Measurements from ENCODE around the gene KIF12. TPM values are rescaled to one million over a fixed set of nuclear protein-coding genes. Genes with fewer than 3 reads are reported as not detected.

KIF12 gene
- total and polyA plus RNA-seq, 5 experiments from 2014 or later = not detected

DNA sequence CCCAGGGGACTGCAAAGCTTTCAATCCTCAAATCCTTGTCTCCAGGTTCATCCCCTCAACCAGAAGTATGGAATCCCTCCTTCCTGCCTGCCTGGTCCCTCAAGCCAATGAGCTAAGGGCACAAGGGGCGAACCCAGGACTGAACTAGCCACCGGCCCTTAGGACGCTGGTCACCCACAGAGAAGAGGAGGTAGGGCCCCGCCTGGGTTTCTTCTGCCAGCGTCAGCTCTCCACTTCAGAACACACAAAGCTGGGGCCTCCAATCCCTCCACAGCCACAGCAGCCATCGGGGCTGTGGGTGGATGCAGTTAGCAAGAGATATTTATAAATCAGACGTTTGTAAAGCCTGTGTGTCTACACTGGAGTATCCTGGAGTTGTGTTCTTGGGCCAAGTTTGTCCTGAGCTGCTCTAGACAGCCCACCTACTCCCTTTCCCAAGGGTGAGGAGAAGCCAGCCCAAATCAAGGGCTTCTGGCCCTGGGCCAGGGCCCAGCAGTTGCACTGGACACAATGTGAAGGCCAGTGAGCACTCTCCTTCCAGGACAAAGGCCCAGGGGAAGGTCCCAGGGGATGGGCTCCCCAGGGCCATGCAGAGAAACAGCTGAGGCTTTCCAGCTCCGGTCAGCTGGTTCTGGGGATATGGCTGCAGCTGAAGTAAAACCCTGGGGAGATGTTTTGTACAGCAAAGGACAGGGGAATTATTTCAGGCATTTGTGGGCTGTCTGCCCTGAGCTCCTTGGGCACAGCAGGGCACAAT, 39.9 kb downstream of the KIF12 start:
- Mint-ChIP-seq H3K27me3 (peaks cover 13 to 26% (median 22%) of the 10 kb centered on the region in 5 donors), H3K9me3 (no peaks in the 10 kb centered on the region), H3K4me1 (peaks cover 0 to 8% (median 0%) of the 10 kb centered on the region in 4 donors), H3K4me3 (no peak overlapping the region), H3K27ac (no peak overlapping the region), H3K36me3 (no peaks in the 10 kb centered on the region)
- DNase-seq (no peak), ATAC-seq (no peak)
- POLR2A ChIA-PET = no interaction called here

GRCh38 chr9:114058688-114059046, 40.4 kb downstream of the KIF12 start:
- no peak for ATAC-seq
- Mint-ChIP-seq H3K36me3 (no peaks in the 10 kb centered on the region), H3K27me3 (peaks cover 9 to 25% (median 18%) of the 10 kb centered on the region in 5 donors), H3K4me1 (peaks cover 0 to 8% (median 0%) of the 10 kb centered on the region in 4 donors), H3K4me3 (no peak overlapping the region), H3K27ac (no peak overlapping the region), H3K9me3 (no peaks in the 10 kb centered on the region)
- DNase-seq = no peak
- POLR2A ChIA-PET = no interaction called here

DNA sequence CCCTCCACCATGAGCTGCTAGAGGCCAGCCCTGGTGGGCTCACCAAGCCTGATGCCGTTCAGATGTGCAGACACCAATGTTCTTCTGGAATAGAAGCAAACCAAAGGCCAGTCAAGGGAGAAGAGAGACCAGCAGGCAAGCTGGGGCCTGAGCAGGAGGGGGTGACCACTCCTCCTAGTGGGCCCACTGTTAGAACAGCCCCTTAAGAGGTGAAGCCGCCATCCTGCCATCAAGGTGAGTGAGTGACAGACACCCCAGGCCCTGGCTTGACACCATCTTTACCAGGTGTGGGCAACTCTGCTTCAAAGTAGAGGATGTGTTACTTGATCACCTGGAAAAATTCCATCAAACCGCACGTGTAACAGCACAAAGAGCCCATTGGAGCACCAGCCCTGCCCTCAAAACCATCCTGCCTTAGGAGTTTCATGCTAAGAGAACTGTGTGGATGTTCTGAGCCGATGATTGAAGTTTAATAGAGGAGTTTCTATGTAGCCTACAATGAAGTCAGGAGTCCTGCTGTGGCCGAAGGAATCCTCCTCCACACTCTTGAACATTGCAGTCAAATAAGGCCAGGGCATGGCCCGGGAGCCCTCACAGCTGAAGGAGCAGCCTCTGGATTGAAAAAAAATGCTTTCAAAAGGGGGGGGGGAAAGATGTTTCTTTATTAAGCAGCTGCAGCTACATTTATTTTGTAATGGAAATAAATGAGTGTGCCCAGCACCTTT, 41.8 kb downstream of the KIF12 start:
- POLR2A ChIA-PET = no interaction called here
- Mint-ChIP-seq H3K9me3 (no peaks in the 10 kb centered on the region), H3K4me1 (peaks cover 0 to 8% (median 0%) of the 10 kb centered on the region in 4 donors), H3K36me3 (no peaks in the 10 kb centered on the region), H3K4me3 (no peak overlapping the region), H3K27ac (no peak overlapping the region), H3K27me3 (peaks cover 2 to 14% (median 6%) of the 10 kb centered on the region in 5 donors)
- DNase-seq (no peak), ATAC-seq (no peak)

- H3K9me3 Mint-ChIP-seq = no peaks in the 10 kb centered on the region
- no peak for ATAC-seq
- H3K4me1 Mint-ChIP-seq = peaks cover 0 to 4% (median 0%) of the 10 kb centered on the region in 4 donors
- H3K27ac Mint-ChIP-seq = no peak overlapping the region
- POLR2A ChIA-PET = no interaction called here
- DNase-seq = no peak
- H3K4me3 Mint-ChIP-seq = no peak overlapping the region
- no peaks in the 10 kb centered on the region for H3K36me3 Mint-ChIP-seq
- H3K27me3 Mint-ChIP-seq = peaks cover 0 to 7% (median 0%) of the 10 kb centered on the region in 5 donors
Observed at GRCh38 chr9:114056527-114056926, 42.6 kb downstream of the KIF12 start.

DNA sequence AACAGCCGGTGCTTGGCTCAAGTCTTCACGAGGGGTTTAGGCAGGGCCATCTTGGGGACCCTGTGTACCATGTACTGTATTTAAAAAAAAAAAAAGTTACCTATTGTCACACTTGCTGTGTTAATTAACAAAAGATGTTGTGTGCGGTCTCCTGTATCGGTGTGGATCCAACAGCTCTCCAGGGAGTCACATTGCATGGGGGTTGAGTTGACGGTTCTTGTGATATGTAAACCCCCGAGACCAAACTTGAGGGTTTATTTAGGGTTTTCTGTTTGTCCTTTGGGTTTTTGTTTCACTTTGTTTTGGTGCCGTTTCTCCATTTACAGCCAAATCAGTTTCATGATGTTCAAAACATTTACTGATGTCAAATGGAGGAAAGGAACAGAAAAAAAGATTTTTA, 43.2 kb downstream of the KIF12 start:
- H3K4me3 Mint-ChIP-seq = no peak overlapping the region
- no peak for DNase-seq
- H3K9me3 Mint-ChIP-seq = no peaks in the 10 kb centered on the region
- no peak overlapping the region for H3K27ac Mint-ChIP-seq
- no peaks in the 10 kb centered on the region for H3K36me3 Mint-ChIP-seq
- POLR2A ChIA-PET = no interaction called here
- peaks cover 0 to 4% (median 0%) of the 10 kb centered on the region in 4 donors for H3K4me1 Mint-ChIP-seq
- ATAC-seq = no peak
- H3K27me3 Mint-ChIP-seq = peaks cover 0 to 2% (median 0%) of the 10 kb centered on the region in 5 donors

DNA sequence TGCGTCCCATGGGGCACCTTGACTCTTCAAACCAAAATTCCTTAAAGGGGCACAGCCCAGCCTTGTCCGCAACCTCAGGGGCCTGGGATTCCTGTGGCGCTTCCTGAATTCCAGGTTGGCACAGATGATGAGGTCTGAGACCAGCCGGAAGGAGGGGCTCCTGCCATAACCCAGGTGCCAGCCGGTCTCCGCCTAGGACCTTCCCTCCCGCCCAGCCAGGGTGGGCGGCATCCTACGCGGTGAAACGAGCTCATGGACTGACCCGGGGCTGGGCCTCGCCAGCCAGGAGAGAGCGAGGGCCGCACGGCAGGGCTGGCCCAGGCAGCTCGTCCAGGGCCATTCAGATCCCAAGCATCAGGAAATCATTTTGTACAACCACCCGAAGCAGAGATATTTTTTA, 44.0 kb downstream of the KIF12 start:
- H3K9me3 Mint-ChIP-seq = no peaks in the 10 kb centered on the region
- POLR2A ChIA-PET = no interaction called here
- ATAC-seq (no peak), DNase-seq (no peak)
- no peak overlapping the region for H3K4me3 Mint-ChIP-seq
- H3K27me3 Mint-ChIP-seq = no peaks in the 10 kb centered on the region
- H3K36me3 Mint-ChIP-seq = no peaks in the 10 kb centered on the region
- no peak overlapping the region for H3K27ac Mint-ChIP-seq
- peaks cover 0 to 4% (median 0%) of the 10 kb centered on the region in 4 donors for H3K4me1 Mint-ChIP-seq

- Mint-ChIP-seq H3K9me3 (no peaks in the 10 kb centered on the region), H3K36me3 (peaks cover 0 to 3% (median 2%) of the 10 kb centered on the region in 3 donors), H3K27me3 (no peaks in the 10 kb centered on the region), H3K4me3 (no peak overlapping the region), H3K27ac (no peak overlapping the region), H3K4me1 (peaks cover 0 to 4% (median 0%) of the 10 kb centered on the region in 4 donors)
- DNase-seq = no peak
- POLR2A ChIA-PET = no interaction called here
- ATAC-seq = no peak
Observed at GRCh38 chr9:114054191-114054690, 44.9 kb downstream of the KIF12 start.

DNA sequence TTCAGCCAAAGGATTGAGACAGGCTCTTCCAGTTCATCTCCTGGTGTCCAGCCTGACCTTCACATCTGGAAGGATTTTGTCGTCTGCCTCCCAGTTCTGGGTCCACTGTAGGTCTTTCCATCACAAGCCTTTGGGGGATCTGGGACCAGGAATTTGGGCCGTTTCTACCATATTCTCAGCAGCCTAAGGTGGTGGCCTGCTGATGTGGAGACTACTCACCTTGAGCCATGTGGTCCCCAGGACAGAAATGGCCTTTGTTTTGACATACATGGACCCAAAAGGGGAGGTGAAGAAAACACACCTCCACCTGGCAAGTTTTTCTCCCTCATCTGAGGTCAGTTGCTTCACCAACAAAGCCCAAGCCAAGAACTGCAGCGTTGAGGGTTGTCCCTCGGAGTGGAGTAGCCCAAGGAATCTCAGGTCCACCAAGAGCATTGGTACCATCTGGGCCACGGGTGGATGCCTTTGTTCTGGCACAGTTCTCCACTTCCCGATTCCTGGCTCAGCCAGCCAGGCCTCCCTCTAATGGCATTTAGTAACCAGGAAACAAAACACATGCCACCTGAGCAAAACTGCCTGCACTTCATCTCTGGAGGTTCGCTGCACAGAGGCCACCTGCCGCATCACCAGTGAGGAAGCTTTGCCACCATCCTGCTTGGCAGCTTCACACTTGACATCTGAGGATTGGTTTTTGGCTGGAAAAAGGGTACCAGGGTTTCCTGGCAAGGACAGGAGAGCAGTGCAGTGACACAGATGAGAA, 45.7 kb downstream of the KIF12 start:
- H3K4me3 Mint-ChIP-seq = no peak overlapping the region

GRCh38 chr9:114051706-114052105, 47.4 kb downstream of the KIF12 start:
- H3K36me3 Mint-ChIP-seq = peaks cover 0 to 8% (median 3%) of the 10 kb centered on the region in 3 donors
- no peak for DNase-seq

More for the DNA sequence above, 45.7 kb downstream of the KIF12 start:
- POLR2A ChIA-PET = no interaction called here
- DNase-seq = no peak
- no peak for ATAC-seq
- Mint-ChIP-seq H3K27me3 (no peaks in the 10 kb centered on the region), H3K27ac (no peak overlapping the region), H3K4me1 (peaks cover 0 to 2% (median 0%) of the 10 kb centered on the region in 4 donors), H3K36me3 (peaks cover 0 to 3% (median 3%) of the 10 kb centered on the region in 3 donors), H3K9me3 (no peaks in the 10 kb centered on the region)

DNA sequence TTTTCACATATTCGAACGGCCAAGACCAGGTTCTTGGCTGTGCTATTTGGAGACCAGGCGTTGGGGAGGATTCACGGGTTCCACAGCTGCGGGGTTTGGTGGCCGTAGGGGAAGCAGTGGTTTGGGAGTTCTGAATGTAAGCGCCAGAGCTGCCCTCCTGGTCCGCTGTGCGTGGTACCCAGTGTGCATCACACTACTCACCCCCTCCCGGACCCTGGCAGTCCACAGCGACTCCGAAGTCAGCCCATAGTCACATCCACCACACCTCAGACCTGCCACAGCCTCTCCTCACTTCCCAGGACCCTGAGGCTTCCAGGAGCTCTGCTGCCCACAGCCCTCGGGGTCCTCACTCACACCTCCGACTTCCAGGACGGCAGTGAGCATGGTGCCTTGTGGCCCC, 47.8 kb downstream of the KIF12 start:
- Mint-ChIP-seq H3K27ac (no peak overlapping the region), H3K4me1 (peaks cover 0 to 2% (median 0%) of the 10 kb centered on the region in 4 donors), H3K9me3 (no peaks in the 10 kb centered on the region), H3K4me3 (no peak overlapping the region), H3K36me3 (peaks cover 0 to 8% (median 3%) of the 10 kb centered on the region in 3 donors), H3K27me3 (peaks cover 0 to 1% (median 0%) of the 10 kb centered on the region in 5 donors)
- ATAC-seq (no peak), DNase-seq (no peak)
- POLR2A ChIA-PET = no interaction called here

More at GRCh38 chr9:114051706-114052105, 47.4 kb downstream of the KIF12 start:
- Mint-ChIP-seq H3K4me3 (no peak overlapping the region), H3K27ac (no peak overlapping the region), H3K9me3 (no peaks in the 10 kb centered on the region), H3K27me3 (peaks cover 0 to 1% (median 0%) of the 10 kb centered on the region in 5 donors), H3K4me1 (peaks cover 0 to 2% (median 0%) of the 10 kb centered on the region in 4 donors)
- POLR2A ChIA-PET = no interaction called here
- ATAC-seq = no peak

DNA sequence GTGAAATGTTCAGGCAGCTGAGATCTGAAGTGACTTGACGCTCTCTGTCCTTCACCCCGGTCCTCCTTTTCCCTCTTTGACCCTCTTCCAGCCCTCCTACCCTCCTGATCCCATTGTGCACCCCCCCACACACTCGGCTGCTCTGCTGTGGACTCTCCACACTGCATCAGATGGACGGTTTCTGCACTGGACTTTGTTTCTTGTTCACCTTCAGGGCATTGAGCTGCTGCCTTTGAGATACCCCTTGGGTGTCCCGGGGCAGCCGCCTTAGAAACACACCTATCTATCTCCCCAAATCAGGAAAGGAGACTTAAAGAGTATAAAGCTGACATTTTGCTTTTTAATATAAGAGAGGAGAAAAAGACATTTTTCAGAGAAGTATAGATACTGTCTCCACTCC, 48.4 kb downstream of the KIF12 start:
- Mint-ChIP-seq H3K4me1 (no peaks in the 10 kb centered on the region), H3K9me3 (no peaks in the 10 kb centered on the region)
- DNase-seq = no peak

DNA sequence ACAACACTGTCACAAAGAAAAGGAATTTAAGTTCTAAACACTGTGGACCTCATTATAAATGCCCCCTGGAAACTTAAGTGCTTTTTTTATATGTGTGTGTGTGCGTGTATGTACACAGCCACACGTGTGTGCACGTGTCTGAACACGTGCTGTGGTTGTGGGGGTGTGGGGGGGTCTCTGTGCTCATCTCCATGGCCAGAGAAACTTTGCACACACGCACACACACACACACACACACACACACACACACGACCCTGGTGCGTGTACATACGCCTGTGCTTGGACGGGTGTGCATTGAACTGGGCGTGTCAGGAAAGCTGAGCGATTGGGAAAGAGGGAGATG, 48.9 kb downstream of the KIF12 start:
- H3K27ac Mint-ChIP-seq = no peak overlapping the region
- H3K27me3 Mint-ChIP-seq = peaks cover 0 to 1% (median 0%) of the 10 kb centered on the region in 5 donors
- H3K4me3 Mint-ChIP-seq = no peak overlapping the region
- POLR2A ChIA-PET = no interaction called here
- DNase-seq = no peak
- peaks cover 0 to 8% (median 3%) of the 10 kb centered on the region in 3 donors for H3K36me3 Mint-ChIP-seq
- no peaks in the 10 kb centered on the region for H3K9me3 Mint-ChIP-seq
- no peak for ATAC-seq
- H3K4me1 Mint-ChIP-seq = no peaks in the 10 kb centered on the region

More for the DNA sequence above, 48.4 kb downstream of the KIF12 start:
- Mint-ChIP-seq H3K36me3 (peaks cover 0 to 8% (median 3%) of the 10 kb centered on the region in 3 donors), H3K4me3 (no peak overlapping the region), H3K27ac (no peak overlapping the region), H3K27me3 (peaks cover 0 to 1% (median 0%) of the 10 kb centered on the region in 5 donors)
- no peak for ATAC-seq
- POLR2A ChIA-PET = no interaction called here

All from naive thymus-derived CD8-positive, alpha-beta T cell (primary cell).